CD4-positive, alpha-beta memory T cell (primary cell): ENCODE results near the gene OR2W3. TPM values are rescaled to one million over a fixed set of nuclear protein-coding genes. Genes with fewer than 3 reads are reported as not detected.
A peak's percentile ranks its signal among the peaks of the same experiment; 100 is the strongest.

Experiments
- CTCF ChIA-PET: fragments of 350-600 bp; sonication (Branson Sonifier 250); formaldehyde crosslinking; loops from one replicate; lab custom pipeline; 2021; ENCODE audit warnings: inconsistent platforms; ENCODE audit not compliant: partially characterized antibody; lab: Charles Lee
- POLR2A ChIA-PET: fragments of 350-600 bp; sonication (Branson Sonifier 250); formaldehyde crosslinking; loops from one replicate; lab custom pipeline; 2021; ENCODE audit not compliant: partially characterized antibody; lab: Charles Lee
- DNase-seq, 5 donors: peaks; one replicate each; pipeline versions ENCODE4 v3.0.0 to v3.0.0-alpha.2; 2020 to 2022; ENCODE audit warnings: mixed read lengths in 1 of 5
- H3K27ac ChIP-seq: one replicate; pipeline ENCODE4 v1.7.0; 2013; ENCODE audit warnings: low read depth, low read length
- H3K27me3 ChIP-seq: 2 replicates; pipeline ENCODE4 v1.7.0; 2013; ENCODE audit warnings: mild to moderate bottlenecking, low read length, moderate library complexity; ENCODE audit not compliant: insufficient read depth
- H3K36me3 ChIP-seq: 2 replicates; pipeline ENCODE4 v1.7.0; 2013; ENCODE audit warnings: mild to moderate bottlenecking, low read length, moderate library complexity; ENCODE audit not compliant: insufficient read depth
- H3K4me1 ChIP-seq: 2 replicates; pipeline ENCODE4 v1.7.0; 2013; ENCODE audit warnings: mild to moderate bottlenecking, low read length, moderate library complexity; ENCODE audit not compliant: insufficient read depth
- H3K4me3 ChIP-seq, 2 donors: one replicate each; pipeline ENCODE4 v1.7.0; 2013; ENCODE audit warnings: low read length in 2 of 2, mild to moderate bottlenecking in 1 of 2
- H3K9me3 ChIP-seq, 2 donors: one replicate each; pipeline ENCODE4 v1.7.0; 2013; ENCODE audit warnings: low read length in 2 of 2, control low read depth in 1 of 2; ENCODE audit not compliant: control insufficient read depth in 1 of 2
- H3K27ac Mint-ChIP-seq, 7 donors: one replicate each; pipeline ENCODE4 v1.8.0; 2020 to 2021; ENCODE audit warnings: mixed read lengths in 7 of 7, mild to moderate bottlenecking in 6 of 7, inconsistent platforms in 3 of 7, moderate library complexity in 3 of 7
- H3K27me3 Mint-ChIP-seq, 2 donors: one replicate each; pipeline ENCODE4 v1.8.0; 2020 to 2021; ENCODE audit warnings: mixed read lengths in 2 of 2
- H3K36me3 Mint-ChIP-seq, 2 donors: one replicate each; pipeline ENCODE4 v1.8.0; 2020 to 2021; ENCODE audit warnings: mixed read lengths in 2 of 2, inconsistent platforms in 1 of 2, mild to moderate bottlenecking in 1 of 2
- H3K4me1 Mint-ChIP-seq, 4 donors: one replicate each; pipeline ENCODE4 v1.8.0; 2020 to 2021; ENCODE audit warnings: mixed read lengths in 4 of 4, mild to moderate bottlenecking in 1 of 4
- H3K4me3 Mint-ChIP-seq, 8 donors: one replicate each; pipeline ENCODE4 v1.8.0; 2020 to 2021; ENCODE audit warnings: mixed read lengths in 8 of 8, mild to moderate bottlenecking in 7 of 8, moderate library complexity in 6 of 8, inconsistent platforms in 3 of 8
- H3K9me3 Mint-ChIP-seq, 8 donors: one replicate each; pipeline ENCODE4 v1.8.0; 2020 to 2021; ENCODE audit warnings: mixed read lengths in 8 of 8, mild to moderate bottlenecking in 5 of 8, inconsistent platforms in 3 of 8, moderate library complexity in 1 of 8
- intact Hi-C: fragments of 100-400 bp; cut with micrococcal nuclease; formaldehyde crosslinking; loops from one replicate; pipeline ENCODE4 v1.15.1; 2023
- polyA plus RNA-seq, 2 donors: library from polyadenylated mRNA; unstranded; fragments of 300-500 nt; fragmentation: Illumina TruSeq; gene quantifications; one replicate each; pipeline ENCODE4 v1.2.3, GENCODE V29; 2021
- total RNA-seq, 2 experiments: library from RNA; stranded (reverse); gene quantifications; one replicate each; pipeline ENCODE4 v1.2.3, GENCODE V29; 2021

OR2W3 gene
- total and polyA plus RNA-seq, 4 experiments from 2014 or later, result not detected

- Histone ChIP-seq H3K4me3 (no peak overlapping the region), H3K9me3 (no peaks in the 10 kb centered on the region), H3K36me3 (no peaks in the 10 kb centered on the region), H3K4me1 (no peaks in the 10 kb centered on the region), H3K27ac (no peak overlapping the region), H3K27me3 (no peaks in the 10 kb centered on the region)
- intact Hi-C loops, result no loop called here
- Mint-ChIP-seq H3K27me3 (no peaks in the 10 kb centered on the region), H3K4me3 (peak overlapping the region in 1 of 8 donors; percentile 9), H3K27ac (peak overlapping the region in 2 of 7 donors; percentile 22 to 26), H3K36me3 (peaks cover 0 to 7% of the 10 kb centered on the region in 2 donors), H3K9me3 (peaks cover 0 to 18% (median 8%) of the 10 kb centered on the region in 8 donors), H3K4me1 (peaks cover 10 to 30% (median 21%) of the 10 kb centered on the region in 4 donors)
- ChIA-PET POLR2A (no interaction called here), CTCF (no interaction called here)
- DNase-seq, result no peak
These were observed 8.7 kb downstream of the OR2W3 start for GRCh38 chr1:247904122-247904521.

DNA sequence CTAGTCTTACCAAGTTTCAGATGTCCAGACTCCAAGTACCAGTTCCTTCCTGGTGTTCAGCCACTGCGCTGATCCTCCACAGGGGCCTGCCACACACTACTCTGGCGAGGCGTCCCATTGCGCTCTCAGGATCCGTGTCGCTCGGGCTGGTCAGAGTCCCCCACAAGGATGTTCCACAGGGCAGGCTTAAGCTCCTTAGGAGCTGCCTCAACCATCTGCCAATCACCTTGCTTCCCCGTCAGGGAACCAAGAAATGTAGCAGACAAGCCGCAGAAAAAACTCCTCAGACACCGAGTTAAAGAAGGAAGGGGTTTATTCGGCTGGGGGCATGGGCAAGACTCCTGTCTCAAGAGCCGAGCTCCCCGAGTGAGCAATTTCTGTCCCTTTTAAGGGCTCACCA, 9.8 kb downstream of the OR2W3 start:
- H3K27ac Mint-ChIP-seq, result peak overlapping the region in 4 of 7 donors; percentile 30 to 57 (median 44)
- POLR2A ChIA-PET, result no interaction called here

GRCh38 chr1:247905910-247906503, 10.6 kb downstream of the OR2W3 start:
- H3K27me3 Mint-ChIP-seq, result no peaks in the 10 kb centered on the region
- no peak overlapping the region for H3K27ac ChIP-seq

More for the DNA sequence above, 9.8 kb downstream of the OR2W3 start:
- CTCF ChIA-PET, result no interaction called here
- Histone ChIP-seq H3K27me3 (no peaks in the 10 kb centered on the region), H3K9me3 (no peaks in the 10 kb centered on the region), H3K27ac (no peak overlapping the region), H3K4me1 (no peaks in the 10 kb centered on the region), H3K4me3 (no peak overlapping the region), H3K36me3 (no peaks in the 10 kb centered on the region)
- DNase-seq, result no peak
- Mint-ChIP-seq H3K9me3 (peaks cover 0 to 18% (median 6%) of the 10 kb centered on the region in 8 donors), H3K4me1 (peaks cover 10 to 30% (median 21%) of the 10 kb centered on the region in 4 donors), H3K36me3 (peaks cover 0 to 7% of the 10 kb centered on the region in 2 donors), H3K4me3 (peak overlapping the region; percentile 20 to 90 (median 50)), H3K27me3 (no peaks in the 10 kb centered on the region)
- intact Hi-C loops, result no loop called here

GRCh38 chr1:247906504-247907047, 11.2 kb downstream of the OR2W3 start:
- no peaks in the 10 kb centered on the region for H3K36me3 ChIP-seq
- peaks cover 10 to 30% (median 21%) of the 10 kb centered on the region in 4 donors for H3K4me1 Mint-ChIP-seq
- CTCF ChIA-PET, result interaction anchor here (1.5 kb wide), 1 partner anchor 31 kb away, joined by 4 read pairs; no protein-coding TSS in a partner anchor
- H3K27ac ChIP-seq, result no peak overlapping the region
- no peaks in the 10 kb centered on the region for H3K4me1 ChIP-seq
- POLR2A ChIA-PET, result no interaction called here
- H3K27me3 ChIP-seq, result no peaks in the 10 kb centered on the region
- peak overlapping the region; percentile 14 to 30 for H3K4me3 ChIP-seq
- H3K9me3 Mint-ChIP-seq, result peaks cover 0 to 18% (median 6%) of the 10 kb centered on the region in 8 donors
- peak overlapping the region; percentile 59 to 90 (median 87) for H3K27ac Mint-ChIP-seq
- peak overlapping the region; percentile 72 to 90 (median 88) for H3K4me3 Mint-ChIP-seq
- peaks cover 0 to 7% of the 10 kb centered on the region in 2 donors for H3K36me3 Mint-ChIP-seq
- intact Hi-C loops, result no loop called here
- peak in 4 of 5 donors; percentile 5 to 20 (median 13) for DNase-seq
- no peaks in the 10 kb centered on the region for H3K9me3 ChIP-seq
- H3K27me3 Mint-ChIP-seq, result no peaks in the 10 kb centered on the region

More at GRCh38 chr1:247905910-247906503, 10.6 kb downstream of the OR2W3 start:
- Histone ChIP-seq H3K27me3 (no peaks in the 10 kb centered on the region), H3K36me3 (no peaks in the 10 kb centered on the region), H3K4me1 (no peaks in the 10 kb centered on the region), H3K4me3 (peak overlapping the region in 1 of 2 donors; percentile 30), H3K9me3 (no peaks in the 10 kb centered on the region)
- Mint-ChIP-seq H3K36me3 (peaks cover 0 to 7% of the 10 kb centered on the region in 2 donors), H3K4me3 (peak overlapping the region; percentile 72 to 90 (median 88)), H3K27ac (peak overlapping the region in 6 of 7 donors; percentile 60 to 90 (median 88)), H3K4me1 (peaks cover 10 to 30% (median 21%) of the 10 kb centered on the region in 4 donors), H3K9me3 (peaks cover 0 to 18% (median 6%) of the 10 kb centered on the region in 8 donors)
- intact Hi-C loops, result no loop called here
- no peak for DNase-seq
- ChIA-PET CTCF (interaction anchor here (1.5 kb wide), 1 partner anchor 31 kb away, joined by 4 read pairs; no protein-coding TSS in a partner anchor), POLR2A (no interaction called here)

DNA sequence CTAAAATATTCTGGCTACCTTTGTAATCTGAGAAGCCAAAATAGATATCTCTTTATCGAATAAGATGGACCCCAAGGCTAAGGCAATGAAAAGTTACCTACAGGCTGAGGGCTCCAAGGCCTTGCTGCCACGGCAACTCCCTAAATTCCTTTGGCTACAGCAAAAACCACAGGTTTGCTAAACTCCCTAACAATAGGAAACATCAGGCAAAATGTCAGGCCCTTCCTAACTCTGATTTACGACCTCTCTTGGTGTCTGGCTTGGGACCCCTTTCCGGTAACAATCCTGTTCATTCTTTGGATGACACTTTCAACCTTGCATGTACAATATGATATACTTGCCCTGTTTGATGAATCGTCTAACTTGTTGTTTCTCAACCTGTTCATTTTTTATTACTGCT, 13.4 kb downstream of the OR2W3 start:
- intact Hi-C loops, result no loop called here
- Histone ChIP-seq H3K4me1 (no peaks in the 10 kb centered on the region), H3K27ac (no peak overlapping the region), H3K4me3 (no peak overlapping the region), H3K9me3 (no peaks in the 10 kb centered on the region), H3K36me3 (no peaks in the 10 kb centered on the region), H3K27me3 (no peaks in the 10 kb centered on the region)
- POLR2A ChIA-PET, result no interaction called here
- H3K27me3 Mint-ChIP-seq, result peaks cover 0 to 2% of the 10 kb centered on the region in 2 donors
- H3K9me3 Mint-ChIP-seq, result peaks cover 0 to 15% (median 6%) of the 10 kb centered on the region in 8 donors
- no peak overlapping the region for H3K27ac Mint-ChIP-seq
- CTCF ChIA-PET, result no interaction called here
- H3K4me3 Mint-ChIP-seq, result peak overlapping the region in 2 of 8 donors; percentile 7 to 10
- peaks cover 0 to 7% of the 10 kb centered on the region in 2 donors for H3K36me3 Mint-ChIP-seq
- peaks cover 10 to 30% (median 21%) of the 10 kb centered on the region in 4 donors for H3K4me1 Mint-ChIP-seq
- no peak for DNase-seq

DNA sequence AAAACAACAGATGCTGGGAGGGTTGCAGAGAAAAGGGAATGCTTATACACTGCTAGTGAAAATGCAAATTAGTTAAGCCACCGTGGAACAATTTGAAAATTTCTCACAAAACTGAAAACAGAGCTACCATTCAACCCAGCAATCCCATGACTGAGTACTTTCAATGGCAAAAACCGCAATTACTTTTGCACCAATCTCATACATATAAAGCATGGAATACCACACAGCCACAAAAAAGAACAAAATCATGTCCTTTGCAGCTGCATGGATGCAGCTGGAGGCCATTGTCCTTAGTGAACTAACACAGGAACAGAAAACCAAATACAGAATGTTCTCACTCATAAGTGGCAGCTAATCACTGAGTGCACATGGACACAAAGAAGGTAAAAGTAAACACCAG, 18.4 kb downstream of the OR2W3 start:
- no peaks in the 10 kb centered on the region for H3K9me3 ChIP-seq
- no peak overlapping the region for H3K27ac Mint-ChIP-seq
- no peaks in the 10 kb centered on the region for H3K36me3 Mint-ChIP-seq
- H3K27me3 ChIP-seq, result no peaks in the 10 kb centered on the region
- intact Hi-C loops, result no loop called here
- no peak overlapping the region for H3K4me3 ChIP-seq
- DNase-seq, result no peak
- peaks cover 2 to 4% of the 10 kb centered on the region in 2 donors for H3K27me3 Mint-ChIP-seq
- H3K9me3 Mint-ChIP-seq, result no peaks in the 10 kb centered on the region
- ChIA-PET CTCF (no interaction called here), POLR2A (no interaction called here)
- H3K4me1 ChIP-seq, result no peaks in the 10 kb centered on the region
- H3K4me1 Mint-ChIP-seq, result no peaks in the 10 kb centered on the region
- H3K4me3 Mint-ChIP-seq, result no peak overlapping the region
- H3K36me3 ChIP-seq, result no peaks in the 10 kb centered on the region
- no peak overlapping the region for H3K27ac ChIP-seq

DNA sequence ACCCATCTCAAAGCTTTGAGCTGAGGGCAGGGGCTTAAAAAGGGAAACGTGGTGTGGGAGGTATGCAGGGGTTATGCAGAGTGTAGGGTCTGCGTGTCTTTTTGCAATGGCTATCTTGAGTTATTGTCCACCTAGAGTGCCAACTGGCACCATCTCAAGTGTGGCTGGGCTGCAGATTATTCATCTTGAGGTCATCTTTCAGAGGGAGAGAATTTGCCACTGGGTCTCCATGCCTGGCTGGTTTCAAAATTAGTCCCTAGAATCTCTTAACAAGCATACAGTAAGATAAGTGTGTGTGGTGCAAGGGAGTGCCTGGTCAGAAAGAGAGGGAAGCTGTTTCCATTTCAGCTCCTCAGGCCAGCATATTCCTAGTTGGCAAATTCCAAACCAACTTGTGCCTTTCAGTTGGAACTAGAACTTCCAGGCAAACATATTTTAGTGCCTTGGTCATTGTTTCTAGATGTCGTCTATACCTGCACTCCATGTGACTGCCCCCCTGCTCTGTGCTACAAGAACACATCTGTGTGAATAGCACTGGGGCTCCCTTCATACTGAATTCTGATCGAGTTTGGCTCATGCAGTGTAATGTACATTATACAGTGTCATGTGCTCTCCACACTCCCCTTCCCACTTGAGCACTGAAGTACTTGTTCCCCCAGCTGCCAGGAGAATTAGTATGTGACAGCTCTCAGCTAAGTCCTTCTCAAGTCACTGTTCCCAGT, 19.7 kb downstream of the OR2W3 start:
- H3K36me3 Mint-ChIP-seq, result no peaks in the 10 kb centered on the region
- CTCF ChIA-PET, result no interaction called here
- Histone ChIP-seq H3K9me3 (no peaks in the 10 kb centered on the region), H3K4me1 (no peaks in the 10 kb centered on the region), H3K27ac (no peak overlapping the region), H3K4me3 (no peak overlapping the region), H3K27me3 (no peaks in the 10 kb centered on the region), H3K36me3 (no peaks in the 10 kb centered on the region)
- POLR2A ChIA-PET, result no interaction called here
- H3K27me3 Mint-ChIP-seq, result peaks cover 2 to 4% of the 10 kb centered on the region in 2 donors
- no peak overlapping the region for H3K4me3 Mint-ChIP-seq
- H3K9me3 Mint-ChIP-seq, result no peaks in the 10 kb centered on the region
- no peak for DNase-seq
- H3K4me1 Mint-ChIP-seq, result no peaks in the 10 kb centered on the region
- no peak overlapping the region for H3K27ac Mint-ChIP-seq
- intact Hi-C loops, result no loop called here
